ENCODE measurements around the gene GAS2L1.

GAS2L1 gene

GRCh38 chr22:29320546-29320945 is 14.1 kb downstream of the GAS2L1 start:
- Histone ChIP-seq H3K79me2 (ENCODE audit: insufficient read depth, low read length) (no peaks in the 10 kb centered on the region), H3K9ac (ENCODE audit: low read length) (no peak overlapping the region), H3K9me3 (ENCODE audit: insufficient read depth, low read length) (no peaks in the 10 kb centered on the region)

GRCh38 chr22:29323641-29324040 is 17.2 kb downstream of the GAS2L1 start:
- no peak overlapping the region for H2AFZ ChIP-seq (ENCODE audit: low read depth, low read length, severe bottlenecking)
- H3K79me2 ChIP-seq (ENCODE audit: insufficient read depth, low read length) = no peaks in the 10 kb centered on the region
- H3K4me2 ChIP-seq (ENCODE audit: low read depth, low read length, poor library complexity, severe bottlenecking) = no peak overlapping the region
- no peaks in the 10 kb centered on the region for H3K9me2 ChIP-seq (replicated peaks; ENCODE audit: insufficient read depth, low read length)
- H3F3A ChIP-seq (ENCODE audit: insufficient read depth) = peaks cover 6% of the 10 kb centered on the region; the same call in 1 of the 2 replicates
- H3K4me3 ChIP-seq (ENCODE audit: insufficient read depth, low read length, poor library complexity, severe bottlenecking) = no peak overlapping the region
- H3K36me3 ChIP-seq (ENCODE audit: low read length) = no peaks in the 10 kb centered on the region
- no peak for TF ChIP-seq EZH2phosphoT487 (conservative IDR thresholded peaks at IDR 0.05; ENCODE audit: low read length)
- H3K9me3 ChIP-seq (ENCODE audit: insufficient read depth, low read length) = no peaks in the 10 kb centered on the region
- no peaks in the 10 kb centered on the region for H4K20me1 ChIP-seq (ENCODE audit: low read depth, low read length)
- no peak overlapping the region for H3K9ac ChIP-seq (ENCODE audit: low read length)
- no peak overlapping the region for H3K27ac ChIP-seq (ENCODE audit: low read depth, low read length)
- no peaks in the 10 kb centered on the region for H3K27me3 ChIP-seq (ENCODE audit: low read length)

More at GRCh38 chr22:29320546-29320945, 14.1 kb downstream of the GAS2L1 start:
- Histone ChIP-seq H2AFZ (ENCODE audit: low read depth, low read length, severe bottlenecking) (no peak overlapping the region), H3K27ac (ENCODE audit: low read depth, low read length) (no peak overlapping the region), H4K20me1 (ENCODE audit: low read depth, low read length) (no peaks in the 10 kb centered on the region), H3K4me2 (ENCODE audit: low read depth, low read length, poor library complexity, severe bottlenecking) (no peak overlapping the region), H3F3A (ENCODE audit: insufficient read depth) (peaks cover 6% of the 10 kb centered on the region; the same call in 1 of the 2 replicates), H3K36me3 (ENCODE audit: low read length) (no peaks in the 10 kb centered on the region), H3K4me3 (ENCODE audit: insufficient read depth, low read length, poor library complexity, severe bottlenecking) (no peak overlapping the region), H3K27me3 (ENCODE audit: low read length) (no peaks in the 10 kb centered on the region), H3K9me2 (replicated peaks; ENCODE audit: insufficient read depth, low read length) (no peaks in the 10 kb centered on the region)
- TF ChIP-seq EZH2phosphoT487 (conservative IDR thresholded peaks at IDR 0.05; ENCODE audit: low read length) = no peak
- TF ChIP-seq CTCF (IDR thresholded peaks at IDR 0.05; ENCODE audit: insufficient read depth, low read length, poor library complexity, severe bottlenecking) = no peak

GRCh38 chr22:29325356-29325755 is 18.9 kb downstream of the GAS2L1 start:
- Histone ChIP-seq H3F3A (ENCODE audit: insufficient read depth) (peaks cover 5% of the 10 kb centered on the region; the same call in 1 of the 2 replicates), H3K79me2 (ENCODE audit: insufficient read depth, low read length) (no peaks in the 10 kb centered on the region), H3K4me2 (ENCODE audit: low read depth, low read length, poor library complexity, severe bottlenecking) (no peak overlapping the region), H3K27ac (ENCODE audit: low read depth, low read length) (no peak overlapping the region), H3K9me2 (replicated peaks; ENCODE audit: insufficient read depth, low read length) (no peaks in the 10 kb centered on the region), H3K4me3 (ENCODE audit: insufficient read depth, low read length, poor library complexity, severe bottlenecking) (no peak overlapping the region), H4K20me1 (ENCODE audit: low read depth, low read length) (no peaks in the 10 kb centered on the region), H3K9me3 (ENCODE audit: insufficient read depth, low read length) (no peaks in the 10 kb centered on the region), H3K9ac (ENCODE audit: low read length) (no peak overlapping the region), H3K36me3 (ENCODE audit: low read length) (no peaks in the 10 kb centered on the region), H3K27me3 (ENCODE audit: low read length) (no peaks in the 10 kb centered on the region), H2AFZ (ENCODE audit: low read depth, low read length, severe bottlenecking) (no peak overlapping the region)
- TF ChIP-seq EZH2phosphoT487 (conservative IDR thresholded peaks at IDR 0.05; ENCODE audit: low read length) (no peak), CTCF (IDR thresholded peaks at IDR 0.05; ENCODE audit: insufficient read depth, low read length, poor library complexity, severe bottlenecking) (no peak)

- no peak overlapping the region for H3K4me3 ChIP-seq (ENCODE audit: insufficient read depth, low read length, poor library complexity, severe bottlenecking)
- no peak overlapping the region for H2AFZ ChIP-seq (ENCODE audit: low read depth, low read length, severe bottlenecking)
- no peaks in the 10 kb centered on the region for H3K27me3 ChIP-seq (ENCODE audit: low read length)
- no peaks in the 10 kb centered on the region for H3K36me3 ChIP-seq (ENCODE audit: low read length)
- H3K4me2 ChIP-seq (ENCODE audit: low read depth, low read length, poor library complexity, severe bottlenecking) = no peak overlapping the region
- H4K20me1 ChIP-seq (ENCODE audit: low read depth, low read length) = no peaks in the 10 kb centered on the region
- no peaks in the 10 kb centered on the region for H3K9me2 ChIP-seq (replicated peaks; ENCODE audit: insufficient read depth, low read length)
- peaks cover 3% of the 10 kb centered on the region; the same call in 1 of the 2 replicates for H3F3A ChIP-seq (ENCODE audit: insufficient read depth)
- no peaks in the 10 kb centered on the region for H3K9me3 ChIP-seq (ENCODE audit: insufficient read depth, low read length)
- H3K9ac ChIP-seq (ENCODE audit: low read length) = no peak overlapping the region
- H3K27ac ChIP-seq (ENCODE audit: low read depth, low read length) = no peak overlapping the region
- TF ChIP-seq CTCF (IDR thresholded peaks at IDR 0.05; ENCODE audit: insufficient read depth, low read length, poor library complexity, severe bottlenecking) (no peak), EZH2phosphoT487 (conservative IDR thresholded peaks at IDR 0.05; ENCODE audit: low read length) (no peak)
- no peaks in the 10 kb centered on the region for H3K79me2 ChIP-seq (ENCODE audit: insufficient read depth, low read length)
Observed at GRCh38 chr22:29325785-29326315, 19.4 kb downstream of the GAS2L1 start.

All from SU-DHL-6 (cell line).